Urinary bladder (tissue), 4 donors: ENCODE data around the gene UBE2D1. TPM values are rescaled to one million over a fixed set of nuclear protein-coding genes. Genes with fewer than 3 reads are reported as not detected.

ENCODE experiments used
- DNase-seq: peaks from one replicate; pipeline ENCODE4 v3.0.0-alpha.2; 2015; ENCODE audit errors: extremely low spot score
- H3K27ac ChIP-seq: one replicate; pipeline ENCODE4 v1.5.1; 2013; ENCODE audit warnings: low read depth, mild to moderate bottlenecking, moderate library complexity
- H3K36me3 ChIP-seq: one replicate; pipeline ENCODE4 v1.6.1; 2013; ENCODE audit warnings: mild to moderate bottlenecking, moderate library complexity; ENCODE audit not compliant: insufficient read depth
- H3K4me1 ChIP-seq: one replicate; pipeline ENCODE4 v1.6.1; 2013; ENCODE audit warnings: mild to moderate bottlenecking, moderate library complexity; ENCODE audit not compliant: insufficient read depth
- H3K4me3 ChIP-seq: one replicate; pipeline ENCODE4 v1.5.1; 2013; ENCODE audit warnings: low read depth, low read length
- WGBS: extraction: QIAGEN DNeasy Blood & Tissue Kit; methylation state at CpG from one replicate; pipeline ENCODE4 v1.1.7; 2013; 5-methylcytosine and 5-hydroxymethylcytosine counted together
- polyA plus RNA-seq: library from polyadenylated mRNA; stranded (reverse); fragments of 200-250 nt; gene quantifications from one replicate; pipeline ENCODE4 v1.2.3, GENCODE V29; 2013
- total RNA-seq: library from RNA; depleted of rRNA; stranded (reverse); fragments of >200 nt; gene quantifications from one replicate; pipeline ENCODE4 v1.2.3, GENCODE V29; 2014
- donor health status: healthy with polysubstance abuse.
- donor health status: healthy.

Gene UBE2D1
- total and polyA plus RNA-seq, 2 donors, result 13.3 to 34.5 TPM

DNA sequence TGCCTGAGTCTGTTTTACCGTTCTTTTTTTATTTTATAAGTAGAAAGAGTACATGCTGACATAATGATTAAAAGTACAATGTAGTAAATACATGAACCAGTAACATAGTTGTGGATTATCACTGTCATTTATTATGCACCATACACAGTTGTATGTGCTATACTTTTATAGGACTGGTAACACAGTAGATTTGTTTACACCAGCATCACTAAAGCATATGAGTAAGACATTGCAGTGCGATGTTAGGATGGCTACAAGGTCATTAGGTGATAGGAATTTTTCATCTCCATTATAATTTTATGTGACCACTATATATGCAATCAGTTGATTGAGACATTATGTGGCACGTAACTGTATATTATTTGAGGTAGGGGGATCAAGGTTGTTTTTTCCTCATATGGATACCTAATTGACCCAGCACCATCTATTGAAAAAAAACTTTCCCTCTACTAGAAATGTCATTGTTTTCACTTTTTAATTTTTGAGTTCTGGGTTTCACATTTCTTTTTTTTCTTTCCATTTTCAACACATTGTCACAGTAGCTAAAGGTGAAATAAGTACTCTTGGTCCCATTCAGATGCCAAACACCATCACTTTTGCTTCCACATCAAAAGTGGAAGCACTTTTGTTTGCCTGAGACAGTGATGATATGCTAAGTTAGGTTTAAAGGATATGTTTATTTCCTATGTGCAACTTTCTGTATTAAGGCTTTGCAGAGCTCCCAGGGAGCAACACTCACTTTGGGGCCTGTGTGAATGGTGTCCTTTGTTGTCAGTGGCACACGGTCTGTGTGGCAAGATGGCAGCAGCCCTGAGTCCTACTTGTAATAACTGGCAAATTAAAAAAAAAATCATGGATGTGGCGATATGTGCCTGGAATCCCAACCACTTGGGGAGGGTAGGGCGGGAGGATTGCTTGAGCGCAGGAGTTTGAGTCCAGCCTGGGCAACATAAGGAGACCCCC is 17.1 kb downstream of the UBE2D1 start:
- DNase-seq, result no peak
- no peaks in the 10 kb centered on the region for H3K4me1 ChIP-seq
- H3K36me3 ChIP-seq, result no peaks in the 10 kb centered on the region
- no peak overlapping the region for H3K4me3 ChIP-seq
- 91% methylated on average over 7 of the region's 7 CpGs for WGBS
- no peak overlapping the region for H3K27ac ChIP-seq

DNA sequence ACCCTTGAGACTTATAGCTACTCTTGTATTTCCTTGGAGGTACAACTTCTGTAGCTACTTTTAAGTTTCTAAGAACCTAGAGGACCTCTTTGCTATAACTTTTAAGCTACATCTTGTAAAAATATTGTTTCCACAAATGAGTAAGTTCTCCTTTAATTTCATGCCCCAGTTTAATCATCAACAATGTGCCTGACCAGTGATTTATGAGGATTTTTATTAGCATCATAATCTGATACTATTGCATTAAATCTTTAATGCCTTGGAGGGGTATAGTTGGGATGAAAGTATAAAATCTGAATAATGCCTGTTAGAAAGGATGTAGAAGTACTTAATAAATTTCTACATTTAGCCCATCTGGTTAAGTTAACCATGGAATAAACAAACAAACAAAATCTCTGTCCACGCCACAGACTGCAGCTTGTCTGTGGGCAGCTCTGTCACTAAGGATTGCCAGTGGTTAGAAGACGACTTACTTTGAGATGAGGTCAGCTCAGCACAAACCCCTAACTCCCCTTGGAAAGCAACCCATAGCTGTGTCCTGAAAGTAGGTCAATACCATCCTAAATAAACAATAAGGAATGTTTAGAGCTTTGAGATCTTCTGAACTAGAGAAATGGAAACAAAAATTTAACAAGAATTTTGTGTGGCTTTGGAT is 18.3 kb downstream of the UBE2D1 start:
- no peak overlapping the region for H3K4me3 ChIP-seq
- H3K4me1 ChIP-seq, result no peaks in the 10 kb centered on the region
- no peaks in the 10 kb centered on the region for H3K36me3 ChIP-seq
- 42% methylated on average over 2 of the region's 2 CpGs for WGBS
- H3K27ac ChIP-seq, result no peak overlapping the region
- no peak for DNase-seq

DNA sequence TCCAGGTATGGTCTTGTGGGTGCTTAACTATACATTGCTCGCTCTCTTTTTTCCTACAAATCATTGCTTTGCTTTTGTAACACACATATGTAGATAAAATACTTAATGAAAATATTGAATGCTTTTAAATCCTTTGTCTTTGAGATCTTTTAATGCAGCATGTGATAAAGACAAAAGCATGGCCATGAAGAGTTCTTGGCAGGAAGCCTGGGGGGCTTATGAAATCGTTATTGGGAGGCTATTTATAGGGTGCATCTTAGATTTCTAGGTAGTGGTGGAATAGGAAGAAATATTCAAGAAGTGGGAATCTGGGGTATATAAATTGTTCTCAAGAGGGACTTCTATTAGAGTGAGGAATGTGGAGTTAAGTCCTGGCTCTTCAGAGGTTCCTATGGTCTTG is 21.9 kb downstream of the UBE2D1 start:
- Histone ChIP-seq H3K27ac (no peak overlapping the region), H3K4me3 (no peak overlapping the region), H3K4me1 (no peaks in the 10 kb centered on the region), H3K36me3 (no peaks in the 10 kb centered on the region)
- 51% methylated on average over 2 of the region's 2 CpGs for WGBS
- DNase-seq, result no peak

DNA sequence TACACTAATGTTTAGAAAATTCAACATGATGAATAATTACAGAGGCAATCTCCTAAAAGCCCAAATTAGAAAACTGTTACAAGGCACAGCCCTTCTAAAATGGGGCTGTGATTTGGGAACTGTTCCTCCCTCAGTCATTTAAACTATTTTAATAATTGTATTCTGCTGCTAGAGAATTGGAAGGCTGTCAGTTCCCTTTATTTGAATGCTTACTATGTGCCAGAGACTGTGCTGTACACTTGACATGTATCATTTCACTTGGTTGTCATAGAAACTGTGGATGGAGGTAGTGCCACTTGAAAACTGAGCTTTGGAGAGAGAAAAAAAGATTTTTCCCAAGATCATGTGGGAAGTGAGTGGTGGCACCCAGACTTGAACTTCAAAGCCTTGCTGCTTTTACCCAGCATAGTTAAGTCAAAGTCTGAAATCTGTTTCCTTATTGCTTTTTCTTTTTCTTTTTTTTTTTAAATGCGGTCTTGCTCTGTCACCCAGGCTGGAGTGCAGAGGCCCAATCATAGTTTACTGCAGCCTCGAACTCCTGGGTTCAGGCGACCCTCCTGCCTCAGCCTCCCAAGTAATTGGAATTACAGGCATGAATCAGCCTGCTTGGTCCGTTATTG is 23.6 kb downstream of the UBE2D1 start:
- Histone ChIP-seq H3K4me1 (no peaks in the 10 kb centered on the region), H3K36me3 (no peaks in the 10 kb centered on the region), H3K4me3 (no peak overlapping the region), H3K27ac (no peak overlapping the region)
- WGBS, result 93% methylated on average over 4 of the region's 4 CpGs
- no peak for DNase-seq

DNA sequence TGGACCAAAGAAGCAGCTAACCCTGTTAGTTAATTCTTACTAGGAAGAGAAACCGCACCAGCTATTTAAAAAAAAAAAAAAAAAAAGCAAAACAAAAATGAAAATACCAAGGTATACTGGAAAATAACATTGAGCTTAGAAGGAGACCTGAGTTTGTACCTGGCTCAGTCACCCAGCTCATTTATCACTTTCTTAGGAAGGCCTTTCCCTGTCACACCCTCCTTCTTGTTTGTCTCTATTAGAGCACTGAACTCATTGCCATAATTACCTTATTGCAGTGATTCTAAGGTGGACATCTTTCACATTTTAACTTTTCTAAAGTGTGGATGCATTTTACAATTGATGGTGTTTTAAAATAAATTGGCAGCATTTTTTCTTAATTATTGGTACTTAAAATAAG is 24.1 kb downstream of the UBE2D1 start:
- Histone ChIP-seq H3K36me3 (no peaks in the 10 kb centered on the region), H3K27ac (no peak overlapping the region), H3K4me1 (no peaks in the 10 kb centered on the region), H3K4me3 (no peak overlapping the region)
- DNase-seq, result no peak
- 97% methylated on average over 1 of the region's 1 CpG for WGBS

DNA sequence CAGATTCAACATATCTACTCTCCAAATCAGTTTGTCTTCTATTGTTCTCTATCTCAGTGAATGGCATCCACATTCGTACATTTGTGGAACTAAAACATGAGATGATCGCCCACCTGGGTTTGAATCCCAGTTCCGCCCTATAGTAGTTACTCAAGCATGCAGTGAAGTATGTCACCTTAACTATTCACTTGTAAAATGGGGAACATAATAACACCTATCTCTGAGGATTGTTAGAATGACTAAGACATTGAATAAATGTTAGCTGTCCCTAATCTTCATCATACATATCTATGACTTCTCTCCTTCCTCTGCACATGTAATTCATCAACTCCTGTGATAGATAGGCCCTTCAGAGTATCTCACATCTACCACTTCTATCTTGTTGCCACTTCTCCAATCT is 24.7 kb downstream of the UBE2D1 start:
- WGBS, result 97% methylated on average over 3 of the region's 3 CpGs

DNA sequence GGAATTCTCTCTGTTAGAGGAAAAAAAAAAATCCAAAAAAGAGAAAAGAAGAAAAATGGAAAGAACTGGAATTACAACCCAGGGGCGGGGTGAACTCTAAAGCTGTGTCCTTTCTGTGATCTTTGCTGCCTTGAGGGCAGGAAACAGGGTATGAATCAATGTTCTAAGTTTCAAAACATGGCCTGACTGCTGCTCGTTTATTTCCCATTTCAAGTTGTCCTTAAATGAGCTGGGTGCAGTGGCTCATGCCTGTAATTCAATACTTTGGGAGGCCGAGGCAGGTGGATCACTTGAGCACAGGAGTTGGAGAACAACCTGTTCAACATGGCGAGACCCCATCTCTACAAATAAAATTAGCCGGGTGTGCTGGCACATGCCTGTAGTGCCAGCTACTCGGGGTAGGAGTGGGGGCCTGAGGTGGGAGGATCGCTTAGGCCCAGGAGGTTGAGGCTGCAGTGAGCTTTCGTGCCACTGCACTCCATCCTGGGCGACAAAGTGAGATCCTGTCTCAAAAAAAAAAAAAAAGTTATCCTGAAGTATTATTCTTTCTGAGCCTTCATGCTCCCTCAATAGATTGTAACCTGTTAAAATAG is 25.7 kb downstream of the UBE2D1 start:
- Histone ChIP-seq H3K36me3 (no peaks in the 10 kb centered on the region), H3K4me1 (no peaks in the 10 kb centered on the region), H3K4me3 (no peak overlapping the region), H3K27ac (no peak overlapping the region)
- no peak for DNase-seq
- 92% methylated on average over 9 of the region's 9 CpGs for WGBS

More for the DNA sequence above, 24.7 kb downstream of the UBE2D1 start:
- Histone ChIP-seq H3K27ac (no peak overlapping the region), H3K4me3 (no peak overlapping the region), H3K4me1 (no peaks in the 10 kb centered on the region), H3K36me3 (no peaks in the 10 kb centered on the region)
- DNase-seq, result no peak

DNA sequence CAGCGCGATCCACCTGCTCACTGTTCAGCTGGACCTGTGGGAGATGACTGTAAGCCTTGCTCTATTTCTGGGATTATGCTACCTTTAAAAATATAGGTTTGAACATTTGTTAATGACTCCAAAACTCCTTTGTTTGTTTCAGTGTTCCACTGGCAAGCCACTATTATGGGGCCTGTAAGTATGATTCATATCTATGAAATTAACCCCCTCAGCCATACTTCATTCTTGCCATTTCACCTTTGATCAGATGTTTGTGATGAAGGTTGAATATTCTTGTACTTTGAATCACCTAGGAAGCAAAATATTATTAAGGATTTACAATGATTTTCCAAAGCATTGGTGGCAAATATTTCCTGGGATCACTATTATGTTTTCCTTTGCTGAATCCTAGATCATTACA is 26.5 kb downstream of the UBE2D1 start:
- H3K4me3 ChIP-seq, result no peak overlapping the region
- 100% methylated on average over 2 of the region's 2 CpGs for WGBS
- H3K36me3 ChIP-seq, result no peaks in the 10 kb centered on the region
- no peaks in the 10 kb centered on the region for H3K4me1 ChIP-seq
- no peak for DNase-seq
- H3K27ac ChIP-seq, result no peak overlapping the region

DNA sequence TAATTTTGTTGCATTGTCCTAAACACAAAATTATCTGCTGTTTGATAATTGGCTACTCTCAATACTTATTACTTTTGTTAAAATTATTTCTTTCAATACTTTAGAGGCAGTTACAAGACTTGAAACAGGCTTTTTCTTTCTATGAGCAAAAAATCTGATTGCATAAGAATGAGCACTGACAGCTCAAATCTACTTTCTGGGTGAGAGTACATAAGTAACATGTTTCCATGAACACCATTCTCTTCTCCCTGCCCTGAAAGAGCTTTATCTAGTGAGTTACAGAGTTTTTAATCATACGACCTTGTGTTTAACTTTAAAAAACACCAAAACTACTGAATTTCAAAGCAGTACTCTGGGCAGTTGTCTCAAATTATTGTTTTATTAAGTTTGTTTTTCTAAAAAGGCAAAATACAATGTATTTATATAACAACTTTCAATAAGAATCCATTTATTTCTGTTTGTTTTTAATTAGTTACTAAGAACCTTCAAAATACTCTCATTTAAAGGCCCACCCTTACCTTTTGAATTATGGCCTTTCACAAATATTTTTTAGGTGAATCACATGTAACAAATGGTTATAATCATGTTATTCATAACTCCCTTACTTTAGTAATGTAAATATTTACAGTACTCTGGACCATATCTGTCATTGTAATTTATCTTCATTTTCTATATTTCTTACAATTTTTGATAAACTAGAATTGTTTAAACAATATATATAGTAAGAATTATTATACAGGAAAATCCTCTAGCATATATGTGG is 27.4 kb downstream of the UBE2D1 start:
- no peak for DNase-seq
- H3K27ac ChIP-seq, result no peak overlapping the region
- 57% methylated on average over 1 of the region's 1 CpG for WGBS
- no peaks in the 10 kb centered on the region for H3K36me3 ChIP-seq
- H3K4me3 ChIP-seq, result no peak overlapping the region
- no peaks in the 10 kb centered on the region for H3K4me1 ChIP-seq

DNA sequence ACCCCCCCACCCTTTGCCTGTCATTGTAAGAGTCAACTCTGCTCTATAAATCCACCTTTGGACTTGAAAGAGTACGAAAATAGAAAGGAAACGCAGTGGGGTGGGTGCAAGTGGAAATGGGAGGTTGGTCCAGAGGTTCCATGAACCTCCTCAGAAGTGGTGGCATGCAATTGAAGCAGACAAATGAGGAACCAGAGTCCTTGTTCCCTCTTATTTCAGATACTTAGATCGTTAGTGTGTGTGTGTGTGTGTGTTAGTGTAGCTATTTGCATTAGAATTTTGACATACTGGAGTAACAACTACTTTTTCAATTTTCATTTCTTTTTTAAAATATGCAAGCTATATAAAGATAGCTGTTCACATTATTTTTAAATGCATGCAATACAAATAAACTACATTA is 32.3 kb downstream of the UBE2D1 start:
- H3K36me3 ChIP-seq, result no peaks in the 10 kb centered on the region
- H3K27ac ChIP-seq, result no peak overlapping the region
- 88% methylated on average over 3 of the region's 3 CpGs for WGBS
- no peaks in the 10 kb centered on the region for H3K4me1 ChIP-seq
- no peak for DNase-seq
- no peak overlapping the region for H3K4me3 ChIP-seq

DNA sequence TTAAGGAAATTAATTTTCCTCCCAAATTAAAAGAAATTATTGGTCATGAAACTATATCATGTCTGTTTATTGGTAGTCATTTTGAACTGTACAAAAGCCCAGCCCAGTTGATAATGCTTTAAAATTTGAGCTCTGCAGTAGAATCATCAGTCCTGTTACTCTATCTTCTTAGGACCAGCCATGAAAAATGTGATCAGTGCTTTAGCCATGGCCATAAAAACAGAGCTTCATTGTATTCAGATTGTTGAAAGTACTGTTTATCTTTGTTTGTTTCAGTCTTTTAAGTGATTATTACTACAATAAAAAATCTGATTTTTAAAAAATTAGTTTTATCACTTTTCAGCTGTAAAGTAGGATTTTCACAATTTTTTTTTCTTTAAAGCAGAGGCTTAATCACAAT is 36.7 kb downstream of the UBE2D1 start:
- H3K36me3 ChIP-seq, result no peaks in the 10 kb centered on the region
- H3K4me1 ChIP-seq, result no peaks in the 10 kb centered on the region
- no peak for DNase-seq
- H3K27ac ChIP-seq, result no peak overlapping the region
- H3K4me3 ChIP-seq, result no peak overlapping the region

DNA sequence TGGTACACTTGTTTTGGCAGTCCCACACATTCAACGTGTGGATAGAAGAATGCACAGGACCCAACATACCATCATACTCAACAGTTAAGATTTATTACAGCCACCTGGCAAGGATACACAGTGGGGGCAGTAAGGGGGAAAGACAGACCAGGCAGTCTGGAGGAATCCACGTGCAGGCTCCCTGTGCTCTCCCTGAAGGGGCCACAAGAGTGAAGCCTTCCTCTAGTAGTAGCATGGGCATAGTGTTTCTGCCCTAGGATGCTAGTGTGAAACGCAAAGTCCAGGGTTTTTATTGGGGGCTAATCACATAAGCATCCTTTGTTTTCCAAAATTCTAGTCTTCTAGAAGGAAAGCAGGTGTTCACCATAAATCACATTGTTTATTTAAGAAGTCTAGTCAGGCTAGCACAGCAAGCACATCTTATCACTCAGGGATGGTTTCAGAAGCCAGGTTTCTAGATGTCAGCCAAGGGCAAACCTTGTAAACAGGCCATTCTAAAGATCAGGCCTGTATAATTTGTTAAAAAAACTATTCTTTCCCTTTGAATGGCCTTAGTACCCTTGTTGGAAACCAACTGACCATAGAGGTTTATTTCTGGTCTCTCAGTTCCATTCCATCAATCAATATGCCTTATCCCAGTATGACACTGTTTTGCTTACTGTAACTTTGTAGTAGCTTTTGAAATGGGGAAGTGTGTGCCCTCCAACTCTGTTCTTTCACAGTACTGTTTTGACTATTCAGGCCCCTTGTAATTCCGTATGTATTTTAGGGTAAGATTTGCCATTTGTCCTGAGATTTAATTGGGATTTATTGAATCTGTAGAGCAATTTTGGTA is 38.0 kb downstream of the UBE2D1 start:
- no peak for DNase-seq
- Histone ChIP-seq H3K36me3 (no peaks in the 10 kb centered on the region), H3K4me3 (no peak overlapping the region), H3K27ac (no peak overlapping the region), H3K4me1 (no peaks in the 10 kb centered on the region)
- 46% methylated on average over 4 of the region's 4 CpGs for WGBS
